AG09309 (cell line): Measurements from ENCODE around the gene YY1AP1.
"Not testable (repeated sequence)": the region's sequence is repeated elsewhere in the genome, so short reads cannot be mapped to it uniquely, and the experiment has no call there.

Source experiments
- DNase-seq: peaks from one replicate; pipeline ENCODE4 v3.0.0-alpha.2; 2010; ENCODE audit warnings: low read depth
- H3K4me3 ChIP-seq: 2 replicates; pipeline ENCODE4 v1.5.1; 2011; ENCODE audit warnings: mild to moderate bottlenecking, low read depth, low read length, moderate library complexity; ENCODE audit not compliant: control insufficient read depth
- CTCF ChIP-seq: IDR thresholded peaks from 2 replicates; pipeline ENCODE4 v1.5.1; 2011; ENCODE audit warnings: mild to moderate bottlenecking, low read depth, low read length, inconsistent platforms; ENCODE audit not compliant: insufficient read depth, control insufficient read depth; ENCODE audit errors: missing control alignments

Gene YY1AP1

DNA sequence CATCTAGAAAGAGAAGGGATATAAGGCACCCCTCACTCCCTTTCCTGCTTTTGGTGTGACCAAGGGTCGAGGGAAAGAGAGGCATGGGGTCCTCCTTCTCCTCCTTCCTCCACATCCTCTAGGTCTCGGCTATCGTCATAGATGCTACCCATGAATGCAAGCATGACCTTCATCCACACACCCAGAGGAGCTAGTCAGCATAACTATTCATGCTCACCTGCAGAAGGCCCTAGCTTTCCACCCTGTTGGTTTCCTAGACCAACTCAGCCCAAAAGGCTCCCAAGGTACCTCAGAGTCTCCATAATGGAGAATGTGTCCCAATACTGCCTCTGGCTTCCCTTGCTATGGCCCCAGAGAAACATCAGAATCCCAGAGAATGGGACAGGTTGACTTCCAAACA, 45.3 kb downstream of the YY1AP1 start:
- no peak for TF ChIP-seq CTCF
- no peak overlapping the region for H3K4me3 ChIP-seq
- DNase-seq = no peak

GRCh38 chr1:155642559-155643180, 45.9 kb downstream of the YY1AP1 start:
- DNase-seq = not testable (repeated sequence)

DNA sequence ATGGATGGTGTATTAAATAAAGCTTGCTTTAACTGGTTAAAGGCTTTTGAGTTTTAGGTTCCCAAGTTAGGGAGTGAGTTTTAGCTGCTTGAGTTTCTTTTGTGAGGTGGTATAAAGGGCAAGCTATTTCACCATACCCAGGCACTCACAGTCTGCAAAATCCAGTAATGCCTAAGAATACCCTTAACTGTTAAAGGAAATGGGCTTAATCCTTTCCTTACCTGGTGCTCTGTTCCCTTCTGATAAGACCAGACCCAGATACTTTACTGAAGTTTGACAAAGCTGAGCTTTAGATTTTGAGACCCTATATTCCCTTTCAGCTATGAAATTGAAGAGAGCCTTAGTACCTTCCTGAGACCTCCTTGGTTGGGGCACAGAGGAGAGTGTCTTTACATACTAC, 48.2 kb downstream of the YY1AP1 start:
- no peak for TF ChIP-seq CTCF
- no peak overlapping the region for H3K4me3 ChIP-seq

More at GRCh38 chr1:155642559-155643180, 45.9 kb downstream of the YY1AP1 start:
- H3K4me3 ChIP-seq = not testable (repeated sequence)

DNA sequence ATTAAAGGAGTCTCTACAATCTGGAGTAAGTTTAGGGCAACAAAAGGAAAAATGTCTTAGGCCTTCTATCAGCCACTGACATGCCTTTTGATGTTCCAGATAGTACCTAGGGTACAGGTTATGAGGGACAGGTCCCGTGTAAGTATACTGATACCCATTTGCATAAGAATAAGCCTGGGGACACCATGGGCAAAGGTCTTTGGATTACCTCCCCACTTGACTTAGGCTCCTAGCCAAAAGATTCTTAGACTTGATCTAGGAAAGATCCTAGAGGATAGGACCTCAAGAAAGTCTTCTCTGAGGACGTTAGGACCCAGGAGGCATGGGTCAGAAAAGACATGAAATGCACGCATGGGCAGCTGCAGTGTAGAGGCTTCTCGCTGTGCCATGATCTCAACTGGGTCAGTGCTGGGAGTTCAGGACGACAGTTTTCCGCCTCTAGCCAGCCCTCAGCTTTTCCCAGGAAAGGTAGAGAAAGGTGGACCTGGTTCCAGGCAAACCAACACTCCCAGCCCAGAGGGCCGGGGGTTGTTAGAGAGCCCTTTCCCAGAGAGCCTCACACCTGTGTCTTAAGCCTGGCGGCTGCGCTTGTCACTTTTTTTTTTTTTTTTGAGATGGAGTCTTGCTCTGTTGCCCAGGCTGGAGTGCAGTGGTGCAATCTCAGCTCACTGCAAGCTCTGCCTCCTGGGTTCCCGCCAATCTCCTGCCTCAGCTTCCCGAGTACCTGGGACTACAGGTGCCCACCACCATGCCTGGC, 52.0 kb downstream of the YY1AP1 start:
- H3K4me3 ChIP-seq = no peak overlapping the region
- no peak for DNase-seq
- no peak for TF ChIP-seq CTCF

More for the DNA sequence above, 48.2 kb downstream of the YY1AP1 start:
- no peak for DNase-seq

DNA sequence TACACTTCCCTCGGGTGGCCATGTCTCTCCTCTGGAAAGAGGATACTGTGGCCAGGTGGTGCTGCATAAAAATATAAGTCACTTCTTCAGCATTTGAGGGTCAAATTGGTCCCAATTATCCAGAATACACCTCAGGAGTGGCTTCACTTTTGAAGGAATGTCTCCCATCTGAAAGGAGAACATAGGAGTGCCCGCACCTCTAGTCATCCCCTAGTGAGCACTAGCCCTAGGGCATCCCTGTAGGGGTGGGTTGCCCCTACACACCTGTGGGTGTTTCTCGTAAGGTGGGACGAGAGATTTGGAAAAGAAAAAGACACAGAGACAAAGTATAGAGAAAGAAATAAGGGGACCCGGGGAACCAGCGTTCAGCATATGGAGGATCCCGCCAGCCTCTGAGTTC, 62.1 kb downstream of the YY1AP1 start:
- not testable (repeated sequence) for H3K4me3 ChIP-seq, DNase-seq

DNA sequence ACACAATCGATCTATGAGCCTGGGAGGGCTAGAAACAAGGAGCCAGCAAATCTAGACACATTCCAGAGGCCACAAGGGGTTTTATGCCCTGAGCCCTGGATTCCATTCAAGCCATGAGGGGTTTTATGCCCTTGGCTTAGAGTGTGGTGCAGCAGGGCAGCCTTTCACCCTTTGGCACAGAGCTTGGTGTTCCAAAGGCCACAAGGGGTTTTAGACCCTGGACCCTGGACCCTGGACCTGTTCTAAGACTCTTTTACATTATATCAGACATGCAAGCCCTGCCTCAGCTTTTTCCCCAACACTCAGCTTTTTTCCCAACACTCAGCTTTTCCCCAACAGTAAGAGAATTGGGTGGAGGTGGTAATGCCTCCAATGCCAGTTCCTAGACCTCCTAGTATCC, 65.2 kb downstream of the YY1AP1 start:
- no peak overlapping the region for H3K4me3 ChIP-seq
- no peak for TF ChIP-seq CTCF
- DNase-seq = no peak

DNA sequence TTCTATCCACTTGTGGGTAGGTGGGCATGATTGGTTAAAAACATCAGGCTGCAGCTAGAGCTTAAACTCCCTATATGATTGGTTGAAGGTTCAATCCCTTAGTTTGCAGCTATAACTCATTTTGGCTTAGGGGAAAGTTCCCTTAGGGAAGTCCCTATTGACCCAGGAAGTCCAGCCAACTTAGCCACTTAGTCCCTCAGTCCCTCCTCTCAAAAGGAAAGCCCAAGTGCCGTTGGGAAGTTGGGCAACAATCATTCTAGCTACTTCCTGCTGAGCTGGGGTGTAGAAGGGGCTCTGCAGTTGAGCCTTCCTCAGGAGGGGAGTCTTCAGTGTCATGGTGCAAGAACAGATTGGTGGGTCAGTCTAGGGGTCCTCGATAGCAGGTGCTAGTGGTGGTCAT, 66.4 kb downstream of the YY1AP1 start:
- no peak for DNase-seq
- no peak for TF ChIP-seq CTCF
- H3K4me3 ChIP-seq = no peak overlapping the region

GRCh38 chr1:155613226-155613625, 75.3 kb downstream of the YY1AP1 start:
- H3K4me3 ChIP-seq, DNase-seq: not testable (repeated sequence)

DNA sequence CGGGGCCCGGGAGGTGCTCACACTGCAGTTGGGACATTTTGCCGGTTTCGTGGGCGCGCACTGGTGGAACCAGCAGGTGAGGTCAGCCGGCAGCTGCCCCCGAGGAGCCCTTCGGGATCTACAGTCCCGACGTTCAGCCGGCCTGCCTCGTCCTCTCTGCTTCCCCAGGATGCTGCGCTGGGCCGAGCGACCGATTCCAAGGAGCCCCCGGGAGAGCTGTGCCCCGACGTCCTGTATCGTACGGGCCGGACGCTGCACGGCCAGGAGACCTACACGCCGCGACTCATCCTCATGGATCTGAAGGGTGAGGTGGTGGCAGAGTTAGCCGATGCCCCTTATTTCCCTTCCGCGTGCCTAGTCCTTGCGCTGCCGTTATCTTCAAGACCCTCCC, 78.3 kb downstream of the YY1AP1 start:
- peak overlapping the region; percentile 47 for H3K4me3 ChIP-seq
- not testable (repeated sequence) for DNase-seq
